NCI-H146 (cell line): Measurements from ENCODE around the gene SFMBT2.
"Not testable (repeated sequence)": the region's sequence is repeated elsewhere in the genome, so short reads cannot be mapped to it uniquely, and the experiment has no call there.

Experiments used
- DNase-seq: peaks from one replicate; lab custom pipeline; 2025; lab: John Stamatoyannopoulos, UW

Gene SFMBT2

GRCh38 chr10:7184660-7185366, 226.0 kb downstream of the SFMBT2 start:
- DNase-seq = no peak

- not testable (repeated sequence) for DNase-seq
Measured at GRCh38 chr10:7184116-7184515, 226.7 kb downstream of the SFMBT2 start.

- DNase-seq = not testable (repeated sequence)
Measured at GRCh38 chr10:7182327-7182726, 228.5 kb downstream of the SFMBT2 start.

GRCh38 chr10:7181420-7181819, 229.4 kb downstream of the SFMBT2 start:
- no peak for DNase-seq

- DNase-seq = no peak
Measured at GRCh38 chr10:7179536-7179935, 231.3 kb downstream of the SFMBT2 start.

- no peak for DNase-seq
Measured at GRCh38 chr10:7173948-7174347, 236.9 kb downstream of the SFMBT2 start.

GRCh38 chr10:7171825-7172224, 239.0 kb downstream of the SFMBT2 start:
- DNase-seq = no peak

GRCh38 chr10:7170626-7171322, 240.1 kb downstream of the SFMBT2 start:
- no peak for DNase-seq

- DNase-seq = peak; percentile 46
Measured at GRCh38 chr10:7168414-7168813, 242.4 kb downstream of the SFMBT2 start.

GRCh38 chr10:7165500-7166177, 245.2 kb downstream of the SFMBT2 start:
- DNase-seq = no peak

GRCh38 chr10:7164955-7165354, 245.9 kb downstream of the SFMBT2 start:
- no peak for DNase-seq

- DNase-seq = no peak
Measured at GRCh38 chr10:7162331-7162730, 248.5 kb downstream of the SFMBT2 start.

- no peak for DNase-seq
Measured at GRCh38 chr10:7161484-7162250, 249.2 kb downstream of the SFMBT2 start.

GRCh38 chr10:7159928-7160327, 250.9 kb downstream of the SFMBT2 start:
- DNase-seq = no peak

GRCh38 chr10:7159517-7159916, 251.3 kb downstream of the SFMBT2 start:
- DNase-seq = no peak

GRCh38 chr10:7157091-7157490, 253.7 kb downstream of the SFMBT2 start:
- no peak for DNase-seq

- no peak for DNase-seq
Measured at GRCh38 chr10:7153750-7154149, 257.1 kb downstream of the SFMBT2 start.

- DNase-seq = no peak
Measured at GRCh38 chr10:7152982-7153381, 257.9 kb downstream of the SFMBT2 start.

GRCh38 chr10:7152341-7152740, 258.5 kb downstream of the SFMBT2 start:
- DNase-seq = no peak

- DNase-seq = no peak
Measured at GRCh38 chr10:7151538-7151937, 259.3 kb downstream of the SFMBT2 start.

- DNase-seq = no peak
Measured at GRCh38 chr10:7150349-7150748, 260.5 kb downstream of the SFMBT2 start.

- DNase-seq = no peak
Measured at GRCh38 chr10:7146189-7146588, 264.6 kb downstream of the SFMBT2 start.
